Body of pancreas (tissue), 4 donors: ENCODE measurements around the gene PLXNC1.

ENCODE experiments used
- POLR2A ChIP-seq, 3 donors: fragments of 450-650 bp; IDR thresholded peaks; one replicate each; pipeline ENCODE4 v1.6.1; 2016; ENCODE audit warnings: antibody characterized with exemption in 3 of 3, mild to moderate bottlenecking in 2 of 3
- TF ChIP-seq, protein P1 (sequence below), 7 experiments: fragments of 450-650 bp in 4 of 7; fragments of 200-600 bp in 3 of 7; sonication (generic) in 3 of 7; IDR thresholded peaks; one replicate each; pipeline ENCODE4 v1.5.1; 2016 to 2019; ENCODE audit warnings: antibody characterized with exemption in 7 of 7

DNA sequence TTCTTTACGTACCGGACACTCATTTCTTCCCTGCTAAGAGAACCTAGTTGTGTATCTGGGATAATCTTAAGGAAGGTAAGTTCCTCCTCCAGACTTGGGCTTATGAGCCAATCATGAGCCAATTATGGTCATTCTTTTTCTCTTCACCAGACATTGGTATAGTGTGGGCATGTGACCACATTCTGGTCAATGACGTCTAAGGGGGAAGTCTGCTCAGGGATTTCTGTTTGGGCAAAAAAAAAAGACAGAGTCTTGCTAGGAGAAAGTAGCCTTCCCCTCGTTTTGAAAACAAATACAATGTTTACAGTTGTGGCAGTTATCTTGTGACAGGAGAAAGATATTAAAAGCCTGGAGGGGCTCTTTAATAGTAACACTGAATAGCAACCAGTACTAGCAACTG, 20.1 kb upstream of the PLXNC1 start:
- TF ChIP-seq, protein P1, sequence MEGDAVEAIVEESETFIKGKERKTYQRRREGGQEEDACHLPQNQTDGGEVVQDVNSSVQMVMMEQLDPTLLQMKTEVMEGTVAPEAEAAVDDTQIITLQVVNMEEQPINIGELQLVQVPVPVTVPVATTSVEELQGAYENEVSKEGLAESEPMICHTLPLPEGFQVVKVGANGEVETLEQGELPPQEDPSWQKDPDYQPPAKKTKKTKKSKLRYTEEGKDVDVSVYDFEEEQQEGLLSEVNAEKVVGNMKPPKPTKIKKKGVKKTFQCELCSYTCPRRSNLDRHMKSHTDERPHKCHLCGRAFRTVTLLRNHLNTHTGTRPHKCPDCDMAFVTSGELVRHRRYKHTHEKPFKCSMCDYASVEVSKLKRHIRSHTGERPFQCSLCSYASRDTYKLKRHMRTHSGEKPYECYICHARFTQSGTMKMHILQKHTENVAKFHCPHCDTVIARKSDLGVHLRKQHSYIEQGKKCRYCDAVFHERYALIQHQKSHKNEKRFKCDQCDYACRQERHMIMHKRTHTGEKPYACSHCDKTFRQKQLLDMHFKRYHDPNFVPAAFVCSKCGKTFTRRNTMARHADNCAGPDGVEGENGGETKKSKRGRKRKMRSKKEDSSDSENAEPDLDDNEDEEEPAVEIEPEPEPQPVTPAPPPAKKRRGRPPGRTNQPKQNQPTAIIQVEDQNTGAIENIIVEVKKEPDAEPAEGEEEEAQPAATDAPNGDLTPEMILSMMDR (IDR thresholded peaks at IDR 0.05) = no peak
- TF ChIP-seq POLR2A (IDR thresholded peaks at IDR 0.05) = no peak
